ENCODE measurements around the gene TRPC3. TPM values are rescaled to one million over a fixed set of nuclear protein-coding genes. Genes with fewer than 3 reads are reported as not detected.

The TRPC3 gene
- total and polyA plus RNA-seq, 2 of the 8 experiments (the other 6 are each of a cell fraction or from before 2014, with no cell fraction given), result 0.37 to 0.41 TPM

DNA sequence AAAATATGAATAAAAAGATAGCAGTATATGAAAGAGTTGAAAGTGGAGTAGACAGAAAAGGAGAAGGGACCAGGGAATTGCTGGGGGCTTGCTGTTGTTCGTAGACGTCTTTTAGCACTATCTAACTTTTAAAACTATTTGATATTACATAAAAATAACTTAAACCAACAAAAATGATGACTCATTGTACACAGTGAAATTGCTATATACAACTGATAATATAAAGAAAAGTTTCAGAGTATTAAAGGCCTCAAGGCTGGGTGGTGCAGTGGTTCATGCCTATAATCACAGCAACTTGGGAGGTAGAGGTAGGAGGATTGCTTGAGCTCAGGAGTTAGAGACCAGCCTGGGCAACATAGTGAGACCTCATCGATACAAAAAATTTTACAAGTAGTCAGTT lies 5.2 kb downstream of the TRPC3 start:
- H2BK120ac ChIP-seq (replicated peaks; ENCODE audit: low read depth, low read length), result no peak overlapping the region
- H4K91ac ChIP-seq (replicated peaks; ENCODE audit: insufficient read length, low read length), result no peak overlapping the region
- no peaks in the 10 kb centered on the region for H4K20me1 ChIP-seq (replicated peaks in 1 of 2; ENCODE audit: control insufficient read depth in 1 of 2, insufficient read depth in 2 of 2, low read length in 2 of 2)
- no peak overlapping the region for H2AK5ac ChIP-seq (ENCODE audit: low read depth, low read length)
- peaks cover 14% of the 10 kb centered on the region; the same call in 1 of the 2 replicates for H3K23me2 ChIP-seq (ENCODE audit: low read depth, low read length)
- POLR2A ChIA-PET (ENCODE audit: partially characterized antibody), result no interaction called here
- TF ChIP-seq CBX5 (IDR thresholded peaks at IDR 0.05; ENCODE audit: low read depth, low read length), result no peak
- no peak overlapping the region for H3K27ac ChIP-seq (ENCODE audit: low read depth, low read length)
- FAIRE-seq (no peak), DNase-seq (ENCODE audit: low read depth in 1 of 2, low spot score in 2 of 2) (no peak)
- 87% methylated on average over 3 of the region's 3 CpGs; no CpG with 5 or more reads in 1 of the 2 experiments for WGBS, 2 experiments (ENCODE audit: extremely low coverage in 1 of 2, insufficient coverage in 1 of 2, insufficient read length in 1 of 2, insufficient replicate concordance in 2 of 2, low coverage in 1 of 2, low lambda C conversion rate in 2 of 2, missing lambda C conversion rate in 1 of 2)
- H3K36me3 ChIP-seq (ENCODE audit: control insufficient read depth in 2 of 4, insufficient read depth in 4 of 4, low read length in 3 of 4), result no peaks in the 10 kb centered on the region
- CTCF ChIA-PET (ENCODE audit: partially characterized antibody), result interaction anchor here (0.7 to 3.0 kb wide), 5 partner anchors 22 to 77 kb away, joined by 3 to 7 read pairs (median 5); no protein-coding TSS in a partner anchor
- H3K4me1 ChIP-seq (replicated peaks in 1 of 4; ENCODE audit: control insufficient read depth in 3 of 4, insufficient read depth in 4 of 4, low read length in 3 of 4), result no peaks in the 10 kb centered on the region; a peak in 1 of 7 replicates
- H3K4ac ChIP-seq (replicated peaks; ENCODE audit: insufficient read length, low read depth, low read length), result no peak overlapping the region
- no peak overlapping the region for H4K5ac ChIP-seq (ENCODE audit: insufficient read length, low read depth, low read length)
- no peak overlapping the region for H3K18ac ChIP-seq (ENCODE audit: extremely low read depth, low read length)
- no peaks in the 10 kb centered on the region for H3K9me3 ChIP-seq (ENCODE audit: insufficient read depth in 2 of 2, low read depth in 1 of 2, low read length in 1 of 2)
- H3K4me3 ChIP-seq (ENCODE audit: extremely low read depth in 1 of 4, insufficient read depth in 2 of 4, low read depth in 3 of 4, low read length in 4 of 4), result no peak overlapping the region
- no peak overlapping the region for H2BK5ac ChIP-seq (ENCODE audit: low read depth, low read length)
- H3K79me1 ChIP-seq (ENCODE audit: low read depth, low read length), result no peaks in the 10 kb centered on the region
- no peak overlapping the region for H2BK20ac ChIP-seq (ENCODE audit: low read length)
- no peak overlapping the region for H2BK12ac ChIP-seq (ENCODE audit: low read depth, low read length)
- H2AFZ ChIP-seq (ENCODE audit: low read length), result no peak overlapping the region
- H4K8ac ChIP-seq (ENCODE audit: extremely low read depth, insufficient read depth, low read length), result no peak overlapping the region
- H3K9ac ChIP-seq (replicated peaks in 1 of 4; ENCODE audit: extremely low read depth in 1 of 4, low read depth in 3 of 4, low read length in 3 of 4), result no peak overlapping the region
- H3K14ac ChIP-seq (ENCODE audit: insufficient read length), result no peak overlapping the region
- H3K27me3 ChIP-seq (replicated peaks in 1 of 4; ENCODE audit: control insufficient read depth in 3 of 4, extremely low read depth in 1 of 4, insufficient read depth in 3 of 4, low read length in 3 of 4), result peaks cover 5 to 33% (median 25%) of the 10 kb centered on the region in 4 experiments
- H3K4me2 ChIP-seq (ENCODE audit: insufficient read depth in 1 of 2, low read depth in 2 of 2, low read length in 2 of 2), result no peak overlapping the region
- H3K79me2 ChIP-seq (ENCODE audit: control insufficient read depth in 1 of 2, insufficient read depth in 2 of 2, low read length in 2 of 2), result no peaks in the 10 kb centered on the region
- no peak overlapping the region for H2BK15ac ChIP-seq (ENCODE audit: low read length)
- no peak overlapping the region for H3K56ac ChIP-seq (replicated peaks; ENCODE audit: insufficient read length, low read depth, low read length)
- H3K23ac ChIP-seq (ENCODE audit: insufficient read length), result no peak overlapping the region
